Spleen (tissue), 7 donors: ENCODE results near the gene PLCG2.

Experiments used
- POLR2A ChIP-seq, 3 donors: fragments of 450-650 bp; IDR thresholded peaks; one replicate each; pipeline ENCODE4 v1.5.1; 2017; ENCODE audit warnings: antibody characterized with exemption in 3 of 3, mild to moderate bottlenecking in 1 of 3
- TF ChIP-seq, protein P1 (sequence below), 11 experiments: fragments of 200-600 bp in 7 of 11; fragments of 450-650 bp in 4 of 11; sonication (generic) in 4 of 11; IDR thresholded peaks in 8 of 11; conservative IDR thresholded peaks in 3 of 11; 1 replicate in 7 of 11; 2 replicates in 4 of 11; pipeline versions ENCODE4 v1.4.0 to v1.8.0; 2016 to 2021; ENCODE audit warnings: antibody characterized with exemption in 11 of 11, inconsistent platforms in 4 of 11, mild to moderate bottlenecking in 1 of 11
- donor health status: DM: no; HTN: no; CAD: no; lungs with moderate emphysema.
- donor health status: DM: no; HTN: no; CAD: no.
- donor health status: DM: no; HTN: no; CAD: no.

DNA sequence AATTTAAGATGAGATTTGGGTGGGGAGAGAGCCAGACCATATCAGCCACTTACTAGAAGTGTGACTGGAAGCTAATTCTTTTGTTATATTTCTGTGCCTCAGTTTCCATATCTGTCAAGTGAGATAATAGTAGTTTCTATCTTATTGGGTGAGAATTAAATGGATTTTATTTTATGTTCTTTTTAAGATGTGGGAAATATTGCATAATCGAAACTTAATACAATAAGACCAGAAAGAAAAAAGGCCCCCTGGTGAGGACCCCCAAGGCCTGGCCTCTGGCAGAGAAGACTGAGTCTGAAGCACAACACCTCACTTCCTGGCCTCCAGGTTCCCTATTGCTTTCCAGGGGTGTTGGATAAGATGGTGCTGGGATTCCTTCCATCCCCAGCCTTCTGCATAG is 13.7 kb downstream of the PLCG2 start:
- no peak for TF ChIP-seq POLR2A (IDR thresholded peaks at IDR 0.05)
- TF ChIP-seq, protein P1, sequence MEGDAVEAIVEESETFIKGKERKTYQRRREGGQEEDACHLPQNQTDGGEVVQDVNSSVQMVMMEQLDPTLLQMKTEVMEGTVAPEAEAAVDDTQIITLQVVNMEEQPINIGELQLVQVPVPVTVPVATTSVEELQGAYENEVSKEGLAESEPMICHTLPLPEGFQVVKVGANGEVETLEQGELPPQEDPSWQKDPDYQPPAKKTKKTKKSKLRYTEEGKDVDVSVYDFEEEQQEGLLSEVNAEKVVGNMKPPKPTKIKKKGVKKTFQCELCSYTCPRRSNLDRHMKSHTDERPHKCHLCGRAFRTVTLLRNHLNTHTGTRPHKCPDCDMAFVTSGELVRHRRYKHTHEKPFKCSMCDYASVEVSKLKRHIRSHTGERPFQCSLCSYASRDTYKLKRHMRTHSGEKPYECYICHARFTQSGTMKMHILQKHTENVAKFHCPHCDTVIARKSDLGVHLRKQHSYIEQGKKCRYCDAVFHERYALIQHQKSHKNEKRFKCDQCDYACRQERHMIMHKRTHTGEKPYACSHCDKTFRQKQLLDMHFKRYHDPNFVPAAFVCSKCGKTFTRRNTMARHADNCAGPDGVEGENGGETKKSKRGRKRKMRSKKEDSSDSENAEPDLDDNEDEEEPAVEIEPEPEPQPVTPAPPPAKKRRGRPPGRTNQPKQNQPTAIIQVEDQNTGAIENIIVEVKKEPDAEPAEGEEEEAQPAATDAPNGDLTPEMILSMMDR (IDR thresholded peaks at IDR 0.05 in 8 of 11, conservative IDR thresholded peaks at IDR 0.05 in 3 of 11) = no peak
